ENCODE results near the gene IL17C. TPM values are rescaled to one million over a fixed set of nuclear protein-coding genes. Genes with fewer than 3 reads are reported as not detected.
A peak's percentile ranks its signal among the peaks of the same experiment; 100 is the strongest.
"Not testable (repeated sequence)": the region's sequence is repeated elsewhere in the genome, so short reads cannot be mapped to it uniquely, and the experiment has no call there.

Gene IL17C
- total RNA-seq, 1 donor from 2014 or later = not detected

- no peak for DNase-seq (ENCODE audit: low spot score)
These were observed 20.3 kb downstream of the IL17C start for GRCh38 chr16:88658714-88659113.

DNA sequence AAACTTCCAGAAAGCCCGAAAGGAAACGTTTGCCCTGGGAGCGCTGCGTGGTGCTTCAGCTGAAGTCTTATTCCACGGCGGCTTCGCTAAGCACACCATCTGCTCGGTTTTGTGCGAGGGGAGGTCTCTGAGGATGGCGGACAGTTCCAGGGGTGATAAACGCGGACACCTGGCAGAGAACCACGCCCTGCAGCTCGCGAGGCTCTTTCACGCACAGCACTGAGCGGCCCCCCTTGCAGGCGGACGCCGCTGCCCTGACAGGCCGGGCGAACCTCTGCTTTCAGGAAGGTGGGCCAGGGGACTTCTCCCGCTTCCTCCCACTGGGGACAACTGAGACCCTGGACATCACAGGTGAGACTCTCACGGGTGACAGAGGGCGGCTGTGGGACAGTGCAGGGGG, 20.8 kb downstream of the IL17C start:
- no peak for DNase-seq (ENCODE audit: low spot score)

DNA sequence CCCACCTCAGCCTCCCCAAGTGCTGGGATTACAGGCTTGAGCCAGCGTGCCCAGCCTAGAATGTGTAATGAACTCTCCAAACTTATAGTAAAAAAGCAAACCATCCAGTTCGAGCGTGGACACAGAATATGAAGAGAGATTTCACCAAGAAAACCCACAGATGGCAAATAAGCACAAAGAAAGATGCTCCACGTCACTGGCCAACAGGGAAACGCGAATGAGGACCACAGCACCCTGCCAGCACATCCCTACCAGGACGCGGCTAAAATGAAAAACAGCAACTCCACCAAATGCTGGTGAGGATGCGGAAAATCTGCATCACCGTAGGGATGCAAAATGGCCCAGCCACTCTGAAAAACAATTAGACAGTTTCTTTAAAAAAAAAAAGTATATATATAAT, 23.1 kb downstream of the IL17C start:
- DNase-seq (ENCODE audit: low spot score) = no peak

DNA sequence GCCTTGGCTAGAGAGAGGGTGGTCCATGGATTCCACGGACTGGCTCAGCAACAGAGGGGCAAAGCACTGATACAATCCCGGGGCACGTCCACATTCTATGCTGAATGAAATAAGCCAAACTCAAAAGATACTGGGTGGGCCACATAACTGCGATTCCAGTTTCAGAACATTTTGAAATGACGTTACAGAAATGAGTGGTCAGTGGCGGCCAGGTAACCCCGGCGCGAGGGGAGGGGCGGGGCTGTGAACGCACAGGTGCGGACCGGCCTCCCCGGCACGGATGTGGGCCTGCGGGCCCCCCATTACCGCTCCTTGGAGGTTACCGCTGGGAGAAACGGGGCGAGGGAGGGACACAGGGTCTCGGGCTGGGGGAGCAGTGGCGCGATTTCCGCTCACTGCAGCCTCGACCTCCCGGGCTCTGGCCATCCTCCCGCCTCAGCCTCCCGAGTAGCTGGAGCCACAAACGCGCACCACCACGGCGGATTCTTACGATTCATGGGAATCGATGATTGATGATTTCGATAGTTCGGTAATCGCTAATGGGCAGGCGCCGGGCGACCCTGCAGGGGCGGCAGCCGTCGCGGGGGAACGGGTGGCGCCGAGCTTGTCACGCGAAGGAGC, 24.0 kb downstream of the IL17C start:
- no peak for DNase-seq (ENCODE audit: low spot score)

GRCh38 chr16:88662843-88663606, 24.7 kb downstream of the IL17C start, which contains the start of gene MVD:
TSS of gene MVD (minus strand) at chr16:88663091. CDS start at chr16:88663080, 11 bp downstream.
- peak; percentile 98 for DNase-seq (ENCODE audit: low spot score)

DNA sequence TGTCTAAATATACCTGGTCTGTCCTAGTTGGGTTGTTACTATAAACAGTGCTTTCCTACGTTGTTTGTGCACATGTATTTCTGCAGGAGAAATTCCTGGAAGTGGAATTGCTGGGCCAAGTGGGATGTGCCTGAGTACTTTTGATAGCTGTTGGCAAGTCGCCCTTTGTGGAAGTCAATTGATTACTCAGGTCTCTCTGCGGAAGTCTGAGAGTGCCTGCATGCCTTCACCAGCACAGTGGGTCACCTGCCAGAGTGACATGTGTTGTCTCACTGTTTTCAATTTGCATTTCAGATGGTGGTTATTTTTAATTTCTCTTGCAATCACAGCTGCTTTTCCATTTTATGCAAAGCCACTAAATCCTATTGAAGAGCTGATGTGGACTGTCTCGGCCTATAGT, 26.8 kb downstream of the IL17C start:
- DNase-seq (ENCODE audit: low spot score) = peak; percentile 76

DNA sequence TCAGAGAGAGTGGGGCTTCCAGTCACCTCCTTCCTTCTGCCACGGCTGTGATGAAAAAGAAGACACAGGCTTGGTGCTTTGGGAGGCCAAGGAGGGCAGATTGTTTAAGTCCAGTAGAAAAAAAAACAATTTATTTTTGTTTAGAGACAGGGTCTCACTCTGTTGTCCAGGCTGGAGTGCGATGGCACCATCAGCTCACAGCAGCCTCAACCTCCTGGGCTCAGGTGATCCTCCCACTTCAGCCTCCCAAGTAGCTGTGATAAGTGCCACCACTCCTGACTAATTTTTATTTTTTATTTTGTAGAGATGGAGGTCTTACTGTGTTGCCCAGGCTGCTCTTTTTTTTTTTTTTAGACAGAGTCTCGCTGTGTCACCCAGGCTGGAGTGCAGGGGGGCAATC, 27.2 kb downstream of the IL17C start:
- DNase-seq (ENCODE audit: low spot score) = no peak

DNA sequence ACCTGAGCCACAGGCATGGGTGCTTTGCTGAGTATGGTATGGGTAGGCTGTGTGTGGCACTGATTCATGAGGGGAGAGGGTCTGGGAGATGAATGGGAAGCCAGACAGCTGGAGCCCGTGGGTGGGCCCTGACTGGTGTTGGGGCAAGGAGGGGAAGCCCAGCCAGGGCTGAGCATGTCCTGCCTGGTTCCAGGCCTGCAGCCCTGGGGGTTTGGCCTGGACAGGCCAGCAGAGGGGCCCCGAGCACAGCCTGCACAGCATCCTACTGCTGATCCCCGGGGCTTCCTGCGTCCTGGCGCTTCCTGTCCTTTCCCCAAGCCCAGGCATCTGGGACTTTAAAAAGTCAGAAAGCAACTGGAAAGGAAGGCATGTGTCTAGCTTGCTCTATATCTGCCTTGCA, 29.1 kb downstream of the IL17C start:
- DNase-seq (ENCODE audit: low spot score) = no peak

DNA sequence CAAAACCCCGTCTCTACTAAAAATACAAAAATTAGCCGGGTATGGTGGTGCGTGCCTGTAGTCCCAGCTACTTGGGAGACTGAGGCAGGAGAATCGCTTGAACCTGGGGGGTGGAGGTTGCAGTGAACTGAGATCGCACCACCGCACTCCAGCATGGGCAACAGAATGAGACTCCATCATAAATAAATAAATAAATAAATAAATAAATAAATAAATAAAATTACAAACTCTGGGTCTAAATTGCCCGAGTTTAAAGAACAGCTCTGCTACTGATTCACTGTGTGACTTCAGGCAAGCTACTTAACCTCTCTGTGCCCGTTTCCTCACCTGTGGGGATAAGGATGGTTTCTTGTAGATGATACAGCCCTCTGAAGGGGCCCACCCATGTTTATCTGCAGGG, 31.1 kb downstream of the IL17C start:
- DNase-seq (ENCODE audit: low spot score) = not testable (repeated sequence)

DNA sequence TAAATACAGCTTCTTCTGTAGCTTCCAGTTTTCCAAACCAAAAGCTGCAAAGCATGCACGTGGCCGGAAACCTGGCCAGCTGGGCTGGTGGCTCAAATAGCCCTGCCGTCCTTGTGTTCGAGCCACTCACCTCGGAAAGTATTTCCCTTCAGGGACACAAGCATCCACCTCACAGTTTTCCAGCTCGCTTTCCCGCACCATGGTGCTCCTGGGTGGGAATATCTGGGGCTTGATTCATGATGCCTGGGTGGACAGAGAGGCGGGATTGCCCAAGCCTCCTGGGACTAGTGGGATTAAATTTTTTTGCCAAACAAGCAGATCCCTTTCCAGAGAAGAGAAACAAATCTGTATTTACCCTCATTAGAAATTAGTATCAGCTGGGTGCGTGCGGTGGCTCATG, 31.6 kb downstream of the IL17C start:
- no peak for DNase-seq (ENCODE audit: low spot score)

- DNase-seq (ENCODE audit: low spot score) = no peak
These were observed 33.4 kb downstream of the IL17C start for GRCh38 chr16:88671806-88672205.

DNA sequence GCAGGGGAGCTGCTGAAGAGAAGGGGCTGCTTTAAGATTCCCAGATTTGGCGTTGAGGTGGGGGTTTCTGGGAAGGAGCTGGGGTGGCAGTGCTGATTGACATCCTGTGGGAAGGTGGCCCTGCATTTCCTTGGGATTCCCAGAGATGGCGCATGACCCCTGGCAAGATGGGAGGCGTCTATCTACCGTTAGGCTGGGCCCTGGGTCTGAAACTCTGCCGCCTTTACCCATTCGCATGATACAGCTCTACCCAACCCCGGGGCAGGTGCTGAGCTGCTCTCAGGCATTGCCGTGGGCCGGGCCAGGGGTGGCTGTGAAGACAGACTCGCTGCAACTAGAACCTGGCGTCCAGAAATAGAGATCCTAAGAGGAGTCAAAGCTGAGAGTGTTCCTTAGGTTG, 34.4 kb downstream of the IL17C start:
- no peak for DNase-seq (ENCODE audit: low spot score)

DNA sequence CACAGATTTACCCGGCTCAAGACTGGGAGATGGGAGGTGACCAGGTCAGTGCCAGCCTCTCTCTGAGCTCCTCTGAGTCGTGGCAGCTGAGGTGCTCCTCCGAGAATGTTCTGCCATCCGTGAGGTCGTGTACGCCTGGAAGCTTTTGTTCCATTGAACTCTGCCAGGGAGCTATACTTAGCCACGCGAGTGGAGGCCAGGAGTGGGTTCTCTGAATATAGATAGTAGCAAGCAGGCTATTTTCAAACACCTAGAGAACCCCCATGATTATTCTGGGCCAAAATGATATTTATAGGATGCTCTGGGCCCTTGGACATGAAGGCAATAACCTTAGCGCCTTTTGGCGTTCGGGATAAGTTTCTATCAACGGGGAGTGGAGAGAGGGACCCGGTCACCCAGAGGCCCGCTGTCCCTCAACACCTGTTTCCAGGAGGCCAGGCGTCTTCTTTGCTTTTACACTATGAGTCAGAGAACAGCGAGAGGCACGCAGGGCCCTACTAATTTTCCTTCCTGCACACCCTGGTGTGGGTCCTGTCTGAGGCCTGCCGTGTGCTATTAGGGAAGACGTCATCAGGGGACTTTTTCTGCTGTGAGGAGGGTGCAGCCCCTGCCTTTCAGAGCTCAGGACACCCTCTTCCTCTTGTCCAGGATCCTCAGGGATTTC, 35.5 kb downstream of the IL17C start:
- no peak for DNase-seq (ENCODE audit: low spot score)

DNA sequence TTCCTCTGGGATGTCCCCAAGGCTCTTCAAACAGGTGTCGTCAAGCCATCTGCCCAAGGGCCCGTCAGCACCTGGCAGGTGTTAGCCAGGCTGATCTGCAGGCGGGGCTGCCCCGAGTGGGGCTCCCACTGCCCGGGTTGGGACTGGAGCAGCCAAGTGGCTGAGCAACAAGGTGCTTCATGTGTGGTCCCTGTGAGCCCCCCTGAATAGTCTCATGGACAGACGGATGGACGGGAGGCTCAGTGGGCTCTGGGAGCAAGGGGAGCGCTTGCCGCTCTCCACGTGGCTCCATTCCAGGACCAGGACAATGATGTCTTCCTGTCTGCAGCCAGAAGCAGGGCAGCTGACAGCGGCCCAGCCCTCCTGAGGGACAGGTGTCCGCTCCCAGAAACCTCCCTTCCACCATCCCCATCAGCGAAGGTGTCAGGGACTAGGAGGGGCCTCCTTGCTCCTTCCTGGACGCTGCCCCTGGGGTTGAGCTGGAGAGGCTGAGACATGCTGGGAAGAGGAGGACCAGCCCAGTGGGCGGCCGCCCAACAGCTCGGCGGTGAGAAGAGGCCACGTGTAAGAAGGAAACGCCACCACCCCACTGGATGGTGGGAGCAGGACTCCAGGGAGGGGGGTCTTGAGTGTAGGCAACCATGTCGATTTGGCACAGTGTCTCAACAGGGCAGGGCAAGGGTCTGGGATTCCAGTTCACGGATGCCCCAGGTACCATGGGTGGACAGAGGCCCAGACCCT, 38.3 kb downstream of the IL17C start:
- no peak for DNase-seq (ENCODE audit: low spot score)

DNA sequence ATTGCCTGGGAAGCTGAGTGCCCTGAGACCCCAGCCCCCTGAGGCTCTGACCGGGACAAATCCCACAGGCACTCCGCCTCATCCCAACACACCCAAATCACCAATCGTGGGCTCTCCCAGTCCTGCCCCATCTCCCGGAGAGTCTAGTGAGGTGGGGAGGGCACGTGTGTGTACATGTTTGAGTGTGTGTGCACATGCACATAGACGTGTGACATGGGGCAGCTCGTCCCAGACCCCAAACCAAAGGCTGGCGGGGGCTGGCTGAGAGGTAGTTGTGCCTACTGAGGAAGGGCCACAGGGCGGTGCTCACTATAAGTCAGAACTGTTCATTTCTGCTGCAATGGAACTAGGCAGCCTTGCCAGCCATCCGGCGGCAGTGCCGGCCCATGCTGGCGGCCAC, 39.3 kb downstream of the IL17C start:
- DNase-seq (ENCODE audit: low spot score) = no peak

GRCh38 chr16:88678224-88678979, 40.0 kb downstream of the IL17C start:
- DNase-seq (ENCODE audit: low spot score) = no peak

DNA sequence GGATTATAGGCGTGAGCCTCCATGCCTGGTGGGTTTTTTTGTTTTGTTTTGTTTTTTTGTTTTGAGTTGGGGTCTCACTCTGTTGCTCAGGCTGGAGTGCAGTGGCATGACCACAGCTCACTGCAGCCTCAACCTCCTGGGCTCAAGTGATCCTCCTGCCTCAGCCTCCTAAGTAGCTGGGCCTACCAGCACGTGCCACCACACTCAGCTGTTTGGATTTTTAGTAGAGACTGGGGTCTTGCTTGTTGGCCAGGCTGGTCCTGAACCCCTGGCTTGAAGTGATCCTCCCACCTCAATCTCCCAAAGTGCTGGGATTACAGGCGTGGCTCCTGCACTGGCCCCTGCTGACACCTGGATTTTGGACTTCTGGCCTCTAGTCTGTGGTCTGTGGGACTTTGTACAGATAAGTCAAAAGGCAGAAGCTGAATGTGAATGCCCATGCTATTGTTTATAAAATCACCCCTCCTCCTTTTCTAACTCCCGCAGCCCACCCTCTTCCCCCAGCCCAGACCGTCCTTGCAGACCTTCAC, 42.2 kb downstream of the IL17C start:
- DNase-seq (ENCODE audit: low spot score) = no peak

DNA sequence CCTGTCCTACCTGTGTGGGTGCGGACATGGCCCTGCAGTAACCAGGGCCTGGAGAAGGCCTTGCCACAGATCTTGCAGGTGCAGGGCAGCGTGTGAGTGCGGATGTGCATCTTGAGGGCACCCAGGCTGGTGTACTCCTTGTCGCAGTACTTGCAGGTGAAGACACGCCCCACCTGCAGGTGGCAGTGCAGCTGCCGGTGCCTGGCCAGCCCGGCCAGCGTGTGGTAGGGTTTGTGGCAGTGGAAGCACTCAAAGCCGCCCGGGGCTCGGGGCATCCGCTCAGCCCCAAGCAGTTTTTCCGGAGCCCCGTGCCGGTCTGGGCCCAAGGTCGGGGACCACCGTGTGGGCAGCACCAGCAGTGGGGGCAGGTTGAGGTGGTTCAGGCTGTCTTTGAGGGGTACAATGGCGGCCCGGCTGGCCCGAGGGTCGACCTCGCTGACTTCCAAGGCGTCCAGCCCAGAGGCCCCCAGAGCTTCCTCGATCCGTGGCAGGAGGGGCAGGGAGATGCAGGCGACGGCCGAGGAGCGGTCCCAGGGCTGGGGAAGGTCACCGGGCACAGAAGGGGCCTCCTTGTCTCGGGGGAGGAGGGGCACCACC, 42.8 kb downstream of the IL17C start:
- DNase-seq (ENCODE audit: low spot score) = no peak

- DNase-seq (ENCODE audit: low spot score) = no peak
These were observed 43.5 kb downstream of the IL17C start for GRCh38 chr16:88681709-88682451.

DNA sequence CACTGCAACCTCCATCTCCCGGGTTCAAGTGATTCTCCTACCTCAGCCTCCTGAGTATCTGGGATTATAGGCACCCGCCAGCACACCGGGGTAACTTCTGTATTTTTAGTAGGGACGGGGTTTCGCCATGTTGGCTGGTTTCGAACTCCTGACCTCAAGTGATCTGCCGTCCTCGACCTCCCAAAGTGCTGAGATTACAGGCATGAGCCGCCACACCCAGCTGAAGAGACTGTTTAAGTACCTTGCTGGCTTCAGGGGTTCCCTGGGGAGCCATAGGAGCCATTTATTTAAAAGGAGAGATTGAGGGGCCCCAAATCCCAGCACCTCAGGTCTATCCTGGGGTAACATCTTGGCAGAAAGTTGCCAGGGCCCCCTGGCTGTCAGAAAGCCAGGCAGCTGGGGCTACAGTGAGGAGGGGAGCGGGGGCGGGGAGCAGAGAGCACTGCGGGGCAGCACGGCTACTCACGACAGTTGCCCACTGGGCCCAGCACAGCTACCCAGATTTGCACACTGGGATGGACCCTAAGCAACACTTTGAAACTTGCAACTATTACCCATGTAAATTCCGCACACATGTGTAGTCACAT, 46.3 kb downstream of the IL17C start:
- DNase-seq (ENCODE audit: low spot score) = no peak

Measured in mucosa of gallbladder (tissue), 1 donor.